Measurements from ENCODE around the gene MED13L. TPM values are rescaled to one million over a fixed set of nuclear protein-coding genes. Genes with fewer than 3 reads are reported as not detected.
A peak's percentile ranks its signal among the peaks of the same experiment; 100 is the strongest.
"Not testable (repeated sequence)": the region's sequence is repeated elsewhere in the genome, so short reads cannot be mapped to it uniquely, and the experiment has no call there.

The MED13L gene
- total and polyA plus RNA-seq, 4 donors, result 52.2 to 196 (median 88.6) TPM

- Histone ChIP-seq H3K36me3 (ENCODE audit: control insufficient read depth, insufficient read depth, low read length) (no peaks in the 10 kb centered on the region), H3K9me3 (ENCODE audit: control insufficient read depth, insufficient read depth, low read length) (no peaks in the 10 kb centered on the region), H3K4me1 (ENCODE audit: control insufficient read depth, insufficient read depth, low read length) (peaks cover 7% of the 10 kb centered on the region), H3K27ac (ENCODE audit: low read depth, low read length) (no peak overlapping the region), H3K27me3 (ENCODE audit: control insufficient read depth, insufficient read depth, low read length) (no peaks in the 10 kb centered on the region), H3K4me3 (ENCODE audit: low read depth, low read length) (no peak overlapping the region)
- no CpG with 5 or more reads among the region's 3 CpGs for WGBS (ENCODE audit: insufficient coverage)
- no peak for DNase-seq (ENCODE audit: low read depth in 4 of 6, low spot score in 6 of 6)
Measured at GRCh38 chr12:116136340-116136739, 141.2 kb downstream of the MED13L start.

- Histone ChIP-seq H3K4me3 (ENCODE audit: low read depth, low read length) (no peak overlapping the region), H3K27ac (ENCODE audit: low read depth, low read length) (no peak overlapping the region), H3K9me3 (ENCODE audit: control insufficient read depth, insufficient read depth, low read length) (no peaks in the 10 kb centered on the region), H3K36me3 (ENCODE audit: control insufficient read depth, insufficient read depth, low read length) (no peaks in the 10 kb centered on the region), H3K4me1 (ENCODE audit: control insufficient read depth, insufficient read depth, low read length) (peaks cover 7% of the 10 kb centered on the region), H3K27me3 (ENCODE audit: control insufficient read depth, insufficient read depth, low read length) (no peaks in the 10 kb centered on the region)
- DNase-seq (ENCODE audit: low read depth in 4 of 6, low spot score in 6 of 6), result peak in 1 of 6 donors; percentile 23
- 50% methylated on average over 1 of the region's 3 CpGs for WGBS (ENCODE audit: insufficient coverage)
Measured at GRCh38 chr12:116135209-116135930, 142.1 kb downstream of the MED13L start.

- H3K9me3 ChIP-seq (ENCODE audit: control insufficient read depth, insufficient read depth, low read length), result no peaks in the 10 kb centered on the region
Measured at GRCh38 chr12:116133636-116134214, 143.8 kb downstream of the MED13L start.

GRCh38 chr12:116133149-116133548, 144.3 kb downstream of the MED13L start:
- Histone ChIP-seq H3K9me3 (ENCODE audit: control insufficient read depth, insufficient read depth, low read length) (no peaks in the 10 kb centered on the region), H3K4me3 (ENCODE audit: low read depth, low read length) (no peak overlapping the region), H3K27me3 (ENCODE audit: control insufficient read depth, insufficient read depth, low read length) (no peaks in the 10 kb centered on the region), H3K36me3 (ENCODE audit: control insufficient read depth, insufficient read depth, low read length) (no peaks in the 10 kb centered on the region), H3K4me1 (ENCODE audit: control insufficient read depth, insufficient read depth, low read length) (peaks cover 12% of the 10 kb centered on the region), H3K27ac (ENCODE audit: low read depth, low read length) (no peak overlapping the region)
- 51% methylated on average over 2 of the region's 2 CpGs for WGBS (ENCODE audit: insufficient coverage)
- no peak for DNase-seq (ENCODE audit: low read depth in 4 of 6, low spot score in 6 of 6)

More at GRCh38 chr12:116133636-116134214, 143.8 kb downstream of the MED13L start:
- no peak overlapping the region for H3K27ac ChIP-seq (ENCODE audit: low read depth, low read length)
- H3K4me3 ChIP-seq (ENCODE audit: low read depth, low read length), result no peak overlapping the region
- H3K27me3 ChIP-seq (ENCODE audit: control insufficient read depth, insufficient read depth, low read length), result no peaks in the 10 kb centered on the region
- WGBS (ENCODE audit: insufficient coverage), result 35% methylated on average over 4 of the region's 4 CpGs
- DNase-seq (ENCODE audit: low read depth in 4 of 6, low spot score in 6 of 6), result peak in 1 of 6 donors; percentile 44
- peaks cover 12% of the 10 kb centered on the region for H3K4me1 ChIP-seq (ENCODE audit: control insufficient read depth, insufficient read depth, low read length)
- no peaks in the 10 kb centered on the region for H3K36me3 ChIP-seq (ENCODE audit: control insufficient read depth, insufficient read depth, low read length)

GRCh38 chr12:116131987-116132386, 145.5 kb downstream of the MED13L start:
- DNase-seq (ENCODE audit: low read depth in 4 of 6, low spot score in 6 of 6); H3K9me3 ChIP-seq (ENCODE audit: control insufficient read depth, insufficient read depth, low read length); H3K27me3 ChIP-seq (ENCODE audit: control insufficient read depth, insufficient read depth, low read length); H3K36me3 ChIP-seq (ENCODE audit: control insufficient read depth, insufficient read depth, low read length); H3K27ac ChIP-seq (ENCODE audit: low read depth, low read length); H3K4me3 ChIP-seq (ENCODE audit: low read depth, low read length): not testable (repeated sequence)
- H3K4me1 ChIP-seq (ENCODE audit: control insufficient read depth, insufficient read depth, low read length), result peaks cover 12% of the 10 kb centered on the region
- 94% methylated on average over 9 of the region's 10 CpGs for WGBS (ENCODE audit: insufficient coverage)

GRCh38 chr12:116131176-116131575, 146.3 kb downstream of the MED13L start:
- DNase-seq (ENCODE audit: low read depth in 4 of 6, low spot score in 6 of 6), result peak in 1 of 6 donors; percentile 62
- Histone ChIP-seq H3K4me3 (ENCODE audit: low read depth, low read length) (no peak overlapping the region), H3K9me3 (ENCODE audit: control insufficient read depth, insufficient read depth, low read length) (no peaks in the 10 kb centered on the region), H3K27me3 (ENCODE audit: control insufficient read depth, insufficient read depth, low read length) (no peaks in the 10 kb centered on the region), H3K27ac (ENCODE audit: low read depth, low read length) (no peak overlapping the region), H3K4me1 (ENCODE audit: control insufficient read depth, insufficient read depth, low read length) (peaks cover 12% of the 10 kb centered on the region), H3K36me3 (ENCODE audit: control insufficient read depth, insufficient read depth, low read length) (no peaks in the 10 kb centered on the region)
- WGBS (ENCODE audit: insufficient coverage), result 71% methylated on average over 1 of the region's 3 CpGs

- Histone ChIP-seq H3K27me3 (ENCODE audit: control insufficient read depth, insufficient read depth, low read length) (no peaks in the 10 kb centered on the region), H3K4me1 (ENCODE audit: control insufficient read depth, insufficient read depth, low read length) (peaks cover 12% of the 10 kb centered on the region), H3K27ac (ENCODE audit: low read depth, low read length) (no peak overlapping the region), H3K9me3 (ENCODE audit: control insufficient read depth, insufficient read depth, low read length) (no peaks in the 10 kb centered on the region), H3K36me3 (ENCODE audit: control insufficient read depth, insufficient read depth, low read length) (no peaks in the 10 kb centered on the region), H3K4me3 (ENCODE audit: low read depth, low read length) (no peak overlapping the region)
- DNase-seq (ENCODE audit: low read depth in 4 of 6, low spot score in 6 of 6), result peak in 2 of 6 donors; percentile 75 to 95
- WGBS (ENCODE audit: insufficient coverage), result no CpG with 5 or more reads among the region's 1 CpG
Measured at GRCh38 chr12:116130431-116130830, 147.1 kb downstream of the MED13L start.

- DNase-seq (ENCODE audit: low read depth in 4 of 6, low spot score in 6 of 6), result no peak
- Histone ChIP-seq H3K4me1 (ENCODE audit: control insufficient read depth, insufficient read depth, low read length) (peaks cover 15% of the 10 kb centered on the region), H3K36me3 (ENCODE audit: control insufficient read depth, insufficient read depth, low read length) (no peaks in the 10 kb centered on the region), H3K4me3 (ENCODE audit: low read depth, low read length) (no peak overlapping the region), H3K27me3 (ENCODE audit: control insufficient read depth, insufficient read depth, low read length) (no peaks in the 10 kb centered on the region), H3K27ac (ENCODE audit: low read depth, low read length) (no peak overlapping the region), H3K9me3 (ENCODE audit: control insufficient read depth, insufficient read depth, low read length) (no peaks in the 10 kb centered on the region)
- WGBS (ENCODE audit: insufficient coverage), result no CpG with 5 or more reads among the region's 1 CpG
Measured at GRCh38 chr12:116128779-116129178, 148.7 kb downstream of the MED13L start.

- Histone ChIP-seq H3K4me1 (ENCODE audit: control insufficient read depth, insufficient read depth, low read length) (peaks cover 13% of the 10 kb centered on the region), H3K27ac (ENCODE audit: low read depth, low read length) (no peak overlapping the region), H3K36me3 (ENCODE audit: control insufficient read depth, insufficient read depth, low read length) (no peaks in the 10 kb centered on the region), H3K9me3 (ENCODE audit: control insufficient read depth, insufficient read depth, low read length) (no peaks in the 10 kb centered on the region), H3K27me3 (ENCODE audit: control insufficient read depth, insufficient read depth, low read length) (no peaks in the 10 kb centered on the region), H3K4me3 (ENCODE audit: low read depth, low read length) (no peak overlapping the region)
- WGBS (ENCODE audit: insufficient coverage), result 47% methylated on average over 2 of the region's 2 CpGs
- DNase-seq (ENCODE audit: low read depth in 4 of 6, low spot score in 6 of 6), result no peak
Measured at GRCh38 chr12:116127859-116128258, 149.6 kb downstream of the MED13L start.

GRCh38 chr12:116126610-116127009, 150.9 kb downstream of the MED13L start:
- no peaks in the 10 kb centered on the region for H3K9me3 ChIP-seq (ENCODE audit: control insufficient read depth, insufficient read depth, low read length)
- H3K27me3 ChIP-seq (ENCODE audit: control insufficient read depth, insufficient read depth, low read length), result no peaks in the 10 kb centered on the region
- no peak for DNase-seq (ENCODE audit: low read depth in 4 of 6, low spot score in 6 of 6)
- H3K4me3 ChIP-seq (ENCODE audit: low read depth, low read length), result no peak overlapping the region
- H3K27ac ChIP-seq (ENCODE audit: low read depth, low read length), result no peak overlapping the region
- peaks cover 13% of the 10 kb centered on the region for H3K4me1 ChIP-seq (ENCODE audit: control insufficient read depth, insufficient read depth, low read length)
- H3K36me3 ChIP-seq (ENCODE audit: control insufficient read depth, insufficient read depth, low read length), result no peaks in the 10 kb centered on the region

All from spinal cord (tissue), 10 donors.